ENCODE measurements around the gene ZMYND19. TPM values are rescaled to one million over a fixed set of nuclear protein-coding genes. Genes with fewer than 3 reads are reported as not detected.

Gene ZMYND19
- total RNA-seq, 1 experiment from 2014 or later: 79.2 TPM

DNA sequence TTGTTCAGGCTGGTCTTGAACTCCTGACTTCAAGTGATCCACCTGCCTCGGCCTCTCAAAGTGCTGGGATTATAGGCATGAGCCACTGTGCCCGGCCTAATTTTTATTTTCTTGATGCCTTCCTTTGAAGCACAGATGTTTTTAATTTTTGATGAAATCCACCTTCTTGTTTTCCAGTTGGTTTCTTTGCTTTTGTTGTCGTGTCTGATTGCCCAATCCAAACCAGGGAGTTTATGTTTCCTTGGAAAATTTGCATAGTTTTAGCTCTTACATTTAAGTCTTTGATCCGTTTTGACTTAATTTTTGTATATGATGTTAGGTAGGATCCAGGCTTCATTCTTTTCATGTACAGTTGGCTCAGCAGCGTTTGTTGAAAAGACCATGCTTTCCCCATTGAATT lies 43.7 kb upstream of the ZMYND19 start:
- Histone ChIP-seq H4K20me1 (ENCODE audit: control insufficient read depth, insufficient read depth, insufficient read length) (no peaks in the 10 kb centered on the region), H3K27ac (ENCODE audit: insufficient read length, low read depth, low read length) (no peak overlapping the region), H3K27me3 (ENCODE audit: insufficient read depth, low read length) (no peaks in the 10 kb centered on the region), H3K14ac (ENCODE audit: insufficient read depth, low read length) (no peak overlapping the region), H3K79me1 (ENCODE audit: insufficient read depth, low read depth, low read length, poor library complexity, severe bottlenecking) (peaks cover 14% of the 10 kb centered on the region), H3K4me1 (ENCODE audit: insufficient read depth, low read length) (peaks cover 7% of the 10 kb centered on the region; the same call in 1 of the 2 replicates), H3K4me2 (ENCODE audit: insufficient read depth, insufficient read length, low read length) (no peak overlapping the region), H3K56ac (ENCODE audit: insufficient read length, low read depth, low read length) (no peak overlapping the region), H3K79me2 (ENCODE audit: insufficient read depth, low read length) (peaks cover 53% of the 10 kb centered on the region), H3K9ac (ENCODE audit: extremely low read depth, insufficient read length, low read length) (no peak overlapping the region), H2BK12ac (ENCODE audit: insufficient read length, low read depth, low read length) (no peak overlapping the region), H2BK15ac (ENCODE audit: low read depth, low read length) (no peak overlapping the region), H2BK20ac (ENCODE audit: low read depth, low read length, poor library complexity, severe bottlenecking) (no peak overlapping the region), H4K5ac (ENCODE audit: insufficient read length, low read depth, low read length) (no peak overlapping the region), H3K23me2 (ENCODE audit: insufficient read length, low read depth, low read length, poor library complexity, severe bottlenecking) (no peaks in the 10 kb centered on the region), H2AFZ (ENCODE audit: low read length) (no peak overlapping the region), H3K9me3 (ENCODE audit: control insufficient read depth, low read depth, low read length) (no peaks in the 10 kb centered on the region), H3K4ac (ENCODE audit: low read depth, low read length) (no peak overlapping the region), H3K23ac (ENCODE audit: insufficient read length, low read depth, low read length) (no peak overlapping the region), H2BK5ac (ENCODE audit: insufficient read length, low read length) (no peak overlapping the region), H3T11ph (ENCODE audit: low read length) (no peak overlapping the region), H4K91ac (ENCODE audit: insufficient read length, low read depth, low read length) (no peak overlapping the region), H2AK5ac (ENCODE audit: insufficient read length, low read length) (no peak overlapping the region), H2BK120ac (ENCODE audit: low read depth, low read length, poor library complexity, severe bottlenecking) (no peak overlapping the region), H4K8ac (replicated peaks; ENCODE audit: insufficient read length, low read depth, low read length) (no peak overlapping the region), H3K18ac (ENCODE audit: insufficient read length, low read depth, low read length) (no peak overlapping the region)
- Mint-ChIP-seq H3K27ac (peak overlapping the region in 1 of 3 experiments; percentile 50; a peak in 2 of 7 replicates), H3K9me3 (no peaks in the 10 kb centered on the region; a peak in 1 of 5 replicates), H3K4me3 (no peak overlapping the region), H3K27me3 (ENCODE audit: low read depth) (no peaks in the 10 kb centered on the region), H3K36me3 (ENCODE audit: insufficient read depth in 1 of 3, low read depth in 3 of 3) (peaks cover 0 to 4% (median 3%) of the 10 kb centered on the region in 3 experiments; a peak in 5 of 7 replicates), H3K4me1 (peaks cover 22 to 36% of the 10 kb centered on the region in 2 experiments)
- WGBS (ENCODE audit: extremely low coverage, insufficient read length, low lambda C conversion rate): no CpG with 5 or more reads among the region's 5 CpGs
- TF ChIP-seq, protein P1, sequence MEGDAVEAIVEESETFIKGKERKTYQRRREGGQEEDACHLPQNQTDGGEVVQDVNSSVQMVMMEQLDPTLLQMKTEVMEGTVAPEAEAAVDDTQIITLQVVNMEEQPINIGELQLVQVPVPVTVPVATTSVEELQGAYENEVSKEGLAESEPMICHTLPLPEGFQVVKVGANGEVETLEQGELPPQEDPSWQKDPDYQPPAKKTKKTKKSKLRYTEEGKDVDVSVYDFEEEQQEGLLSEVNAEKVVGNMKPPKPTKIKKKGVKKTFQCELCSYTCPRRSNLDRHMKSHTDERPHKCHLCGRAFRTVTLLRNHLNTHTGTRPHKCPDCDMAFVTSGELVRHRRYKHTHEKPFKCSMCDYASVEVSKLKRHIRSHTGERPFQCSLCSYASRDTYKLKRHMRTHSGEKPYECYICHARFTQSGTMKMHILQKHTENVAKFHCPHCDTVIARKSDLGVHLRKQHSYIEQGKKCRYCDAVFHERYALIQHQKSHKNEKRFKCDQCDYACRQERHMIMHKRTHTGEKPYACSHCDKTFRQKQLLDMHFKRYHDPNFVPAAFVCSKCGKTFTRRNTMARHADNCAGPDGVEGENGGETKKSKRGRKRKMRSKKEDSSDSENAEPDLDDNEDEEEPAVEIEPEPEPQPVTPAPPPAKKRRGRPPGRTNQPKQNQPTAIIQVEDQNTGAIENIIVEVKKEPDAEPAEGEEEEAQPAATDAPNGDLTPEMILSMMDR (conservative IDR thresholded peaks at IDR 0.05): no peak
- DNase-seq: no peak

Data from H9 (cell line).